Prostate gland (tissue), 2 donors: ENCODE data around the gene IL18R1. TPM values are rescaled to one million over a fixed set of nuclear protein-coding genes. Genes with fewer than 3 reads are reported as not detected.

Experiments
- DNase-seq: peaks from one replicate; pipeline ENCODE4 v3.0.0-alpha.2; 2019; ENCODE audit warnings: low spot score
- H3K27ac ChIP-seq, 2 donors: fragments of 200-600 bp; sonication (generic); 2 replicates each; pipeline ENCODE4 v1.5.1; 2017 to 2019
- H3K27me3 ChIP-seq: fragments of 200-600 bp; sonication (generic); replicated peaks from 2 replicates; pipeline ENCODE4 v1.5.1; 2019; ENCODE audit not compliant: insufficient read depth
- H3K36me3 ChIP-seq, 2 donors: fragments of 200-600 bp; sonication (generic); 1 replicate in 1 of 2; 2 replicates in 1 of 2; pipeline versions ENCODE4 v1.5.1 to v1.8.1; 2017 to 2019
- H3K4me1 ChIP-seq: fragments of 200-600 bp; sonication (generic); replicated peaks from 2 replicates; pipeline ENCODE4 v1.5.1; 2019
- H3K4me3 ChIP-seq, 2 donors: fragments of 200-600 bp; sonication (generic); 2 replicates each; pipeline ENCODE4 v1.5.1; 2017 to 2019
- H3K9me3 ChIP-seq: fragments of 200-600 bp; sonication (generic); 2 replicates; pipeline ENCODE4 v1.5.1; 2017
- CTCF ChIP-seq, 4 experiments: fragments of 200-600 bp in 2 of 4; fragments of 450-650 bp in 2 of 4; sonication (generic) in 2 of 4; IDR thresholded peaks; 1 replicate in 3 of 4; 2 replicates in 1 of 4; pipeline ENCODE4 v1.5.1; 2016 to 2019; ENCODE audit warnings: antibody characterized with exemption in 4 of 4, mild to moderate bottlenecking in 2 of 4, moderate library complexity in 2 of 4
- POLR2A ChIP-seq: fragments of 450-650 bp; IDR thresholded peaks from one replicate; pipeline ENCODE4 v1.6.1; 2016; ENCODE audit warnings: antibody characterized with exemption, mild to moderate bottlenecking
- POLR2AphosphoS5 ChIP-seq: sonication (generic); formaldehyde crosslinking; IDR thresholded peaks from one replicate; pipeline ENCODE4 v1.6.1; 2017; ENCODE audit warnings: antibody characterized with exemption
- WGBS: methylation state at CpG from one replicate; pipeline ENCODE4 v1.1.5; 2018; 5-methylcytosine and 5-hydroxymethylcytosine counted together
- intact Hi-C: fragments of 100-400 bp; cut with DNase I; formaldehyde crosslinking; loops from one replicate; pipeline ENCODE4 v1.14.2; 2022
- total RNA-seq, 2 donors: library from RNA; depleted of rRNA; stranded (reverse); fragments of >200 nt; gene quantifications; one replicate each; pipeline ENCODE4 v1.1.0, GENCODE V29; 2016

The IL18R1 gene
- total RNA-seq, 2 donors from 2014 or later = 0.91 to 1.5 TPM

GRCh38 chr2:102313471-102313870 is 42.1 kb upstream of the IL18R1 start:
- Histone ChIP-seq H3K27me3 (no peaks in the 10 kb centered on the region), H3K36me3 (no peaks in the 10 kb centered on the region), H3K27ac (no peak overlapping the region), H3K4me3 (no peak overlapping the region), H3K9me3 (no peaks in the 10 kb centered on the region), H3K4me1 (no peaks in the 10 kb centered on the region)
- no peak for DNase-seq
- WGBS = 82% methylated on average over 8 of the region's 8 CpGs
- TF ChIP-seq CTCF (IDR thresholded peaks at IDR 0.05) (no peak), POLR2AphosphoS5 (no peak), POLR2A (no peak)
- intact Hi-C loops = no loop called here

GRCh38 chr2:102313950-102314349 is 41.6 kb upstream of the IL18R1 start:
- H3K27ac ChIP-seq = no peak overlapping the region
- H3K4me3 ChIP-seq = no peak overlapping the region
- 90% methylated on average over 3 of the region's 3 CpGs for WGBS
- no peaks in the 10 kb centered on the region for H3K27me3 ChIP-seq
- intact Hi-C loops = no loop called here
- no peaks in the 10 kb centered on the region for H3K36me3 ChIP-seq
- DNase-seq = no peak
- H3K9me3 ChIP-seq = no peaks in the 10 kb centered on the region
- TF ChIP-seq POLR2AphosphoS5 = no peak
- no peaks in the 10 kb centered on the region for H3K4me1 ChIP-seq

GRCh38 chr2:102315921-102316320 is 39.7 kb upstream of the IL18R1 start:
- Histone ChIP-seq H3K4me1 (no peaks in the 10 kb centered on the region), H3K9me3 (no peaks in the 10 kb centered on the region), H3K36me3 (no peaks in the 10 kb centered on the region), H3K4me3 (no peak overlapping the region), H3K27ac (no peak overlapping the region), H3K27me3 (no peaks in the 10 kb centered on the region)
- WGBS = 32% methylated on average over 2 of the region's 2 CpGs
- DNase-seq = no peak
- no peak for TF ChIP-seq CTCF (IDR thresholded peaks at IDR 0.05)
- TF ChIP-seq POLR2AphosphoS5 = no peak
- no peak for TF ChIP-seq POLR2A
- intact Hi-C loops = no loop called here

- TF ChIP-seq POLR2AphosphoS5 (no peak), CTCF (IDR thresholded peaks at IDR 0.05) (no peak), POLR2A (no peak)
- DNase-seq = no peak
- H3K27me3 ChIP-seq = no peaks in the 10 kb centered on the region
- WGBS = 30% methylated on average over 2 of the region's 2 CpGs
- H3K4me1 ChIP-seq = no peaks in the 10 kb centered on the region
- no peaks in the 10 kb centered on the region for H3K36me3 ChIP-seq
- H3K9me3 ChIP-seq = no peaks in the 10 kb centered on the region
- intact Hi-C loops = no loop called here
- no peak overlapping the region for H3K4me3 ChIP-seq
- no peak overlapping the region for H3K27ac ChIP-seq
These were observed 37.9 kb upstream of the IL18R1 start for GRCh38 chr2:102317715-102318114.

GRCh38 chr2:102318437-102318836 is 37.2 kb upstream of the IL18R1 start:
- Histone ChIP-seq H3K27me3 (no peaks in the 10 kb centered on the region), H3K9me3 (no peaks in the 10 kb centered on the region), H3K27ac (no peak overlapping the region), H3K4me1 (no peaks in the 10 kb centered on the region), H3K36me3 (no peaks in the 10 kb centered on the region), H3K4me3 (no peak overlapping the region)
- TF ChIP-seq CTCF (IDR thresholded peaks at IDR 0.05) = no peak
- no peak for TF ChIP-seq POLR2A
- DNase-seq = no peak
- WGBS = 95% methylated on average over 2 of the region's 2 CpGs
- intact Hi-C loops = no loop called here
